Neural cell (in vitro differentiated cells): ENCODE data around the gene CRABP2. TPM values are rescaled to one million over a fixed set of nuclear protein-coding genes. Genes with fewer than 3 reads are reported as not detected.

ENCODE experiments used
- H2AFZ ChIP-seq: fragments of 200-600, 300-800 bp; sonication (generic), shearing (Covaris generic); 2 replicates; pipeline ENCODE4 v1.6.0; 2014; ENCODE audit warnings: low read depth, mild to moderate bottlenecking, antibody characterized with exemption, low read length, moderate library complexity
- H3F3A ChIP-seq: fragments of 200-600 bp; shearing (Covaris generic); 2 replicates; pipeline ENCODE4 v1.6.1; 2016; ENCODE audit warnings: mild to moderate bottlenecking, moderate library complexity, mixed read lengths, antibody characterized with exemption, low read length; ENCODE audit not compliant: insufficient read depth, poor library complexity, severe bottlenecking
- H3K27ac ChIP-seq: fragments of 200-600, 300-800 bp; sonication (generic), shearing (Covaris generic); 2 replicates; pipeline ENCODE4 v1.5.1; 2014; ENCODE audit warnings: mild to moderate bottlenecking, low read length, moderate library complexity
- H3K27me3 ChIP-seq: fragments of 300-800, 200-600 bp; sonication (generic), shearing (Covaris generic); 2 replicates; pipeline ENCODE4 v1.6.0; 2014; ENCODE audit warnings: mild to moderate bottlenecking, low read depth, low read length, moderate library complexity; ENCODE audit not compliant: insufficient read depth
- H3K36me3 ChIP-seq: fragments of 300-800, 200-600 bp; sonication (generic), shearing (Covaris generic); 2 replicates; pipeline ENCODE4 v1.5.1; 2014; ENCODE audit warnings: mild to moderate bottlenecking, antibody characterized with exemption, low read length, moderate library complexity; ENCODE audit not compliant: insufficient read depth
- H3K4me2 ChIP-seq: fragments of 300-800, 200-600 bp; sonication (generic), shearing (Covaris generic); 2 replicates; pipeline ENCODE4 v1.6.0; 2014; ENCODE audit warnings: mild to moderate bottlenecking, low read length
- H3K4me3 ChIP-seq: fragments of 300-800, 200-600 bp; sonication (generic), shearing (Covaris generic); 2 replicates; pipeline ENCODE4 v1.5.1; 2014; ENCODE audit warnings: mild to moderate bottlenecking, low read length, moderate library complexity
- H3K79me2 ChIP-seq: fragments of 200-600 bp; shearing (Covaris generic); replicated peaks from 2 replicates; pipeline ENCODE4 v1.6.0; 2014; ENCODE audit warnings: mild to moderate bottlenecking, low read length, moderate library complexity; ENCODE audit not compliant: insufficient read depth
- H3K9ac ChIP-seq: fragments of 300-800, 200-600 bp; sonication (generic), shearing (Covaris generic); 2 replicates; pipeline ENCODE4 v1.6.1; 2016; ENCODE audit warnings: mild to moderate bottlenecking, low read length, mixed read lengths
- H3K9me2 ChIP-seq: fragments of 200-600 bp; shearing (Covaris generic); 2 replicates; pipeline ENCODE4 v1.6.1; 2016; ENCODE audit warnings: mild to moderate bottlenecking, low read length, mixed read lengths; ENCODE audit not compliant: insufficient read depth
- H3K9me3 ChIP-seq: fragments of 200-600, 300-800 bp; sonication (generic), shearing (Covaris generic); 2 replicates; pipeline ENCODE4 v1.6.1; 2016; ENCODE audit warnings: mild to moderate bottlenecking, mixed run types, low read length, moderate library complexity, mixed read lengths
- H4K20me1 ChIP-seq: fragments of 200-600 bp; shearing (Covaris generic); 2 replicates; pipeline ENCODE4 v1.6.1; 2016; ENCODE audit warnings: mild to moderate bottlenecking, mixed run types; ENCODE audit not compliant: insufficient read depth
- EP300 ChIP-seq: fragments of 450-650 bp; conservative IDR thresholded peaks from 2 replicates; pipeline ENCODE4 v1.6.1; 2014; ENCODE audit warnings: antibody characterized with exemption, mild to moderate bottlenecking, moderate library complexity; ENCODE audit not compliant: poor library complexity, severe bottlenecking
- EZH2 ChIP-seq: fragments of 200-600, 300-800 bp; shearing (Covaris generic), sonication (generic); IDR thresholded peaks from 2 replicates; pipeline ENCODE4 v1.6.1; 2014; ENCODE audit warnings: antibody characterized with exemption, low read length, borderline replicate concordance, mild to moderate bottlenecking; ENCODE audit not compliant: insufficient read depth, poor library complexity, severe bottlenecking
- MXI1 ChIP-seq: fragments of 450-650 bp; conservative IDR thresholded peaks from 2 replicates; pipeline ENCODE4 v1.6.1; 2014; ENCODE audit warnings: antibody characterized with exemption, mild to moderate bottlenecking; ENCODE audit not compliant: poor library complexity, severe bottlenecking
- POLR2AphosphoS5 ChIP-seq: IDR thresholded peaks from 2 replicates; pipeline ENCODE4 v1.6.1; 2012
- RAD21 ChIP-seq: fragments of 450-650 bp; conservative IDR thresholded peaks from 2 replicates; pipeline ENCODE4 v1.6.1; 2014; ENCODE audit warnings: antibody characterized with exemption, mild to moderate bottlenecking, moderate library complexity
- SMC3 ChIP-seq: fragments of 450-650 bp; conservative IDR thresholded peaks from 2 replicates; pipeline ENCODE4 v1.6.1; 2014; ENCODE audit warnings: antibody characterized with exemption, mild to moderate bottlenecking, moderate library complexity; ENCODE audit not compliant: poor library complexity
- TAF1 ChIP-seq: IDR thresholded peaks from 2 replicates; pipeline ENCODE4 v1.6.1; 2012; ENCODE audit warnings: low read depth
- polyA plus RNA-seq: library from polyadenylated mRNA; depleted of rRNA; stranded (reverse); fragments of >200 nt; gene quantifications from 2 replicates; pipeline ENCODE4 v1.2.3, GENCODE V29; 2014
- TF ChIP-seq, protein P1 (sequence below): IDR thresholded peaks from 2 replicates; pipeline ENCODE4 v1.6.1; 2012; ENCODE audit warnings: borderline replicate concordance
- TF ChIP-seq, protein P2 (sequence below): fragments of 450-650 bp; IDR thresholded peaks from 2 replicates; pipeline ENCODE4 v1.5.1; 2014; ENCODE audit warnings: antibody characterized with exemption, mild to moderate bottlenecking, moderate library complexity; ENCODE audit not compliant: poor library complexity, severe bottlenecking

The CRABP2 gene
- polyA plus RNA-seq, 1 donor from 2014 or later = 7.7 TPM

GRCh38 chr1:156742801-156743200 is 37.4 kb upstream of the CRABP2 start:
- TF ChIP-seq RAD21 (no peak), TAF1 (no peak), POLR2AphosphoS5 (no peak), EP300 (no peak)
- TF ChIP-seq, protein P1, sequence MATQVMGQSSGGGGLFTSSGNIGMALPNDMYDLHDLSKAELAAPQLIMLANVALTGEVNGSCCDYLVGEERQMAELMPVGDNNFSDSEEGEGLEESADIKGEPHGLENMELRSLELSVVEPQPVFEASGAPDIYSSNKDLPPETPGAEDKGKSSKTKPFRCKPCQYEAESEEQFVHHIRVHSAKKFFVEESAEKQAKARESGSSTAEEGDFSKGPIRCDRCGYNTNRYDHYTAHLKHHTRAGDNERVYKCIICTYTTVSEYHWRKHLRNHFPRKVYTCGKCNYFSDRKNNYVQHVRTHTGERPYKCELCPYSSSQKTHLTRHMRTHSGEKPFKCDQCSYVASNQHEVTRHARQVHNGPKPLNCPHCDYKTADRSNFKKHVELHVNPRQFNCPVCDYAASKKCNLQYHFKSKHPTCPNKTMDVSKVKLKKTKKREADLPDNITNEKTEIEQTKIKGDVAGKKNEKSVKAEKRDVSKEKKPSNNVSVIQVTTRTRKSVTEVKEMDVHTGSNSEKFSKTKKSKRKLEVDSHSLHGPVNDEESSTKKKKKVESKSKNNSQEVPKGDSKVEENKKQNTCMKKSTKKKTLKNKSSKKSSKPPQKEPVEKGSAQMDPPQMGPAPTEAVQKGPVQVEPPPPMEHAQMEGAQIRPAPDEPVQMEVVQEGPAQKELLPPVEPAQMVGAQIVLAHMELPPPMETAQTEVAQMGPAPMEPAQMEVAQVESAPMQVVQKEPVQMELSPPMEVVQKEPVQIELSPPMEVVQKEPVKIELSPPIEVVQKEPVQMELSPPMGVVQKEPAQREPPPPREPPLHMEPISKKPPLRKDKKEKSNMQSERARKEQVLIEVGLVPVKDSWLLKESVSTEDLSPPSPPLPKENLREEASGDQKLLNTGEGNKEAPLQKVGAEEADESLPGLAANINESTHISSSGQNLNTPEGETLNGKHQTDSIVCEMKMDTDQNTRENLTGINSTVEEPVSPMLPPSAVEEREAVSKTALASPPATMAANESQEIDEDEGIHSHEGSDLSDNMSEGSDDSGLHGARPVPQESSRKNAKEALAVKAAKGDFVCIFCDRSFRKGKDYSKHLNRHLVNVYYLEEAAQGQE = no peak
- TF ChIP-seq, protein P2, sequence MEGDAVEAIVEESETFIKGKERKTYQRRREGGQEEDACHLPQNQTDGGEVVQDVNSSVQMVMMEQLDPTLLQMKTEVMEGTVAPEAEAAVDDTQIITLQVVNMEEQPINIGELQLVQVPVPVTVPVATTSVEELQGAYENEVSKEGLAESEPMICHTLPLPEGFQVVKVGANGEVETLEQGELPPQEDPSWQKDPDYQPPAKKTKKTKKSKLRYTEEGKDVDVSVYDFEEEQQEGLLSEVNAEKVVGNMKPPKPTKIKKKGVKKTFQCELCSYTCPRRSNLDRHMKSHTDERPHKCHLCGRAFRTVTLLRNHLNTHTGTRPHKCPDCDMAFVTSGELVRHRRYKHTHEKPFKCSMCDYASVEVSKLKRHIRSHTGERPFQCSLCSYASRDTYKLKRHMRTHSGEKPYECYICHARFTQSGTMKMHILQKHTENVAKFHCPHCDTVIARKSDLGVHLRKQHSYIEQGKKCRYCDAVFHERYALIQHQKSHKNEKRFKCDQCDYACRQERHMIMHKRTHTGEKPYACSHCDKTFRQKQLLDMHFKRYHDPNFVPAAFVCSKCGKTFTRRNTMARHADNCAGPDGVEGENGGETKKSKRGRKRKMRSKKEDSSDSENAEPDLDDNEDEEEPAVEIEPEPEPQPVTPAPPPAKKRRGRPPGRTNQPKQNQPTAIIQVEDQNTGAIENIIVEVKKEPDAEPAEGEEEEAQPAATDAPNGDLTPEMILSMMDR = no peak
- Histone ChIP-seq H3K27me3 (no peaks in the 10 kb centered on the region), H3K79me2 (peaks cover 26% of the 10 kb centered on the region), H3K4me2 (no peak overlapping the region), H3K36me3 (no peaks in the 10 kb centered on the region), H2AFZ (no peak overlapping the region), H3K9me2 (no peaks in the 10 kb centered on the region), H3K9me3 (no peaks in the 10 kb centered on the region), H3F3A (no peaks in the 10 kb centered on the region), H4K20me1 (no peaks in the 10 kb centered on the region), H3K27ac (no peak overlapping the region), H3K9ac (no peak overlapping the region), H3K4me3 (no peak overlapping the region)

GRCh38 chr1:156742017-156742416 is 36.6 kb upstream of the CRABP2 start:
- no peaks in the 10 kb centered on the region for H3K36me3 ChIP-seq

More at GRCh38 chr1:156742017-156742416, 36.6 kb upstream of the CRABP2 start:
- Histone ChIP-seq H3K4me3 (peak overlapping the region; percentile 77), H3F3A (no peaks in the 10 kb centered on the region), H3K27ac (peak overlapping the region; percentile 88), H3K79me2 (peaks cover 20% of the 10 kb centered on the region), H3K9me2 (no peaks in the 10 kb centered on the region), H3K4me2 (no peak overlapping the region), H3K9ac (no peak overlapping the region), H4K20me1 (no peaks in the 10 kb centered on the region), H2AFZ (no peak overlapping the region), H3K9me3 (no peaks in the 10 kb centered on the region), H3K27me3 (no peaks in the 10 kb centered on the region)
- TF ChIP-seq, protein P2 = no peak
- no peak for TF ChIP-seq MXI1
- no peak for TF ChIP-seq SMC3
- TF ChIP-seq TAF1 = no peak
- TF ChIP-seq EZH2 = no peak
- no peak for TF ChIP-seq EP300
- no peak for TF ChIP-seq RAD21
- TF ChIP-seq, protein P1 = no peak
- no peak for TF ChIP-seq POLR2AphosphoS5
